GM18526 (cell line): Measurements from ENCODE around the gene LRRC73.

Experiments used
- POLR2A ChIP-seq: IDR thresholded peaks from 3 replicates; pipeline ENCODE4 v1.6.1; 2011; ENCODE audit not compliant: insufficient read length; ENCODE audit errors: extremely low read depth

The LRRC73 gene

DNA sequence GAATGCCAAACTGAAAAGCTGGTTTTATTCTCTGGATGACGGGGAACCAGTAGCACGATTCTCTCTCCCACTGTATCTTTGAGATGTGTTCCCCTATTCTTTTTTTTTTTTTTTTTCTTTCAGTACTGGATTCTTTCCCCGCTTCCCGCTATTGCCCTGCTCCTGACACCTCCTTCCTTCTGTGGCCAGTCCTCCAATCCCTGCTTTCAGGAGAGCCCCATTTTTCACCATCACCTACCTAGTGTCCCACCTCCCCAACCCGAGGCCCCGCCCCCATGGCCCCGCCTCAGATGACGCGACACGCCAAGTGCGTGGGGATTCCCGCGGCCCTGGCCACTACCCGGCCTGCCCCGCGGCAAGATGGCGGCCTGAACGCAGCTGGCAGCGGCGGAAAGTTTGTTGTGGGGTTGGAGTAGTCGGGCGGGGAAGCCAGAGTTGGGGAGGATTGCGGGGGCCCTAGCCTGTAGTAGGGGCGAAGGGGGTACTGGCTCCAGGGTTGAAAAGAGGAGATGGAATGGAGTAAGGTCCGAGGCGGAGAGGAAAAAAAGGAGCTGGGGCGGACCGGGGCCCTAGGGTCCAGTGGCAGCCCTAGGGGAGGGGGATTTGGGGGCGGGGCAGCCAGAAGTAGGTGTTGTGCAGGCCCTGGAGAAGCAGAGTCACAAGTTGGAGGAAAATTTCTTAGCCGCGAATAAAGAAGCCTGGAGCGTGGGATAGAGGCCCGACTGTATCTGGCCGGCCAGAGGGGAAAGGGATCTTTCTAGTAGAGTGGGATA lies 32.7 kb downstream of the LRRC73 start, which contains the start of gene TJAP1:
Gene TJAP1, plus strand, starts transcription at position 336 of the 773 bp plus-strand sequence. CDS start 21,432 bp downstream, outside the sequence.
- TF ChIP-seq POLR2A, result peak; percentile 88

DNA sequence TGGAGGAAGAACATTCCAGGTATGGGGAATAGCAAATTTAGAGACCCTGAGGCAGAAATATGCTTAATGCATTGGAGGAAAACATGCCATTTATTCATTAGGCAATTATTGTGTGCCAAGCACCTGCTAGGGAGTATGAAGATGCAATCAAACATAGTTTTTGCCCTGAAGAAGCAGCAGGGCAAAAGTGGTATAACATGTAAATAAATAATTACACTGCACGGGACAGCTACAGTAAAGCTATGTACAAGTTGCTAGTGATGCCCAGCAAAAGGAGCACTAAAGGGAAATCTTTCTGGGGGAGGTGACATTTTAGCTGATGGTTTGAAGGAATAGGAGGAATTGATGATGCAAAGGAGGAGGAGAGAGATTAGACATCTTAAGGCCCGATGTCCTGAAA lies 33.4 kb downstream of the LRRC73 start:
- TF ChIP-seq POLR2A, result no peak

GRCh38 chr6:43475516-43475915 lies 34.6 kb downstream of the LRRC73 start:
- TF ChIP-seq POLR2A, result no peak

- TF ChIP-seq POLR2A, result no peak
These were observed 37.6 kb downstream of the LRRC73 start for GRCh38 chr6:43472515-43472914.

DNA sequence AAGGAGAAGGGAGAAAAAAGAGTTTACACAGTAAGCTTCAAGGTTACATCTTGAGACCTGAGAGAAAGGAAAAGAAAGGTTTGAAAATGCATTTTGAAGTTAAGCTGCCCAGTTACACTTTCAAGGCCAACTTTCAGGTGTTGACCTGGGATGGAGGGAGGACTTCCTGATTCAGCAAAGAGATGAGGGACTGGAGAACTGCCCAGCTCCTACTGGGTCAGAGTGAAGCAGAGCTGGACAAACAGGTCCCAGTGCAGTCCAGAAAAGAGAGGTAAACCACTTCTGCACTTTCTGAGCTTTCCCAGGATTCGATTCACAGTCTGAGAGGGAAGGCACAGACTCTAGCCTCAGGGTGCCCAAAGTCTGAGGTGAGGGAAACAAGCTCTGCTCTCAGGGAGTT lies 38.7 kb downstream of the LRRC73 start:
- no peak for TF ChIP-seq POLR2A

DNA sequence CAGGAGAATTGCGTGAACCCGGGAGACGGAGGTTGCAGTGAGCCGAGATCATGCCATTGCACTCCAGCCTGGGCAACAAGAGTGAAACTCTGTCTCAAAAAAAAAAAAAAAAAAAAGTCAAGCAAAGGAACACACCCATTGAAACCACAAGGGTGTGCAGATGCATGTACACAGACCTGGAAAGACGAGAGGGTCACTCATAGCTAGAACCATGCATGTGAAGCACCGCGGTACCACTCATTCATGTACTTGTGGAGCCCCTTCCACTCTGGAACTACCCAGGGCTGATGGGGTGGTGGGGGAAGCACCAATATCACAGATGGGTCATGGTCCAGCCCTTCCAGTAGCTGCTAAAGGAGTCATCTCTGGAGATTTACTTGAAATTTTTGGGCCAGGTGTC lies 40.2 kb downstream of the LRRC73 start:
- no peak for TF ChIP-seq POLR2A

- TF ChIP-seq POLR2A, result no peak
These were observed 41.1 kb downstream of the LRRC73 start for GRCh38 chr6:43468748-43469681.

DNA sequence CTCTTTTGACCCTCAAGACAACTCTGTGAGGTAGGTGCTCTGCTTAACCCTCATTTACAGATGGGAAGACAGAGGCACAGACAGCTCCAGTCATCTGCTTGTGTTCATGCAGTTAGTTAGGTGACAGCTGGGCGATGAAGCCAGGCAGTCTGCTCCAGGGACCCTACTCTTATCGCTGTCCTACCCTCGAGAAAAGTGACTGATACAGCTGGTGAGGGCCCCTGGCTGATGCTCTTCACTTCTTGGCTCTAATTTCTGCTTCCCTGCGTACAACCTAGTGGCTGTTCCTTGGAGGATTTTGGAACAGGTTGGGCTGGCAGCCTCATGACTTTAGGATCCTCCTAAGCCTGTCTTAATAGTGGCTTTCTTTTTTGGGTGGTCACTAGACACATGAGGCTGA lies 41.9 kb downstream of the LRRC73 start:
- no peak for TF ChIP-seq POLR2A

DNA sequence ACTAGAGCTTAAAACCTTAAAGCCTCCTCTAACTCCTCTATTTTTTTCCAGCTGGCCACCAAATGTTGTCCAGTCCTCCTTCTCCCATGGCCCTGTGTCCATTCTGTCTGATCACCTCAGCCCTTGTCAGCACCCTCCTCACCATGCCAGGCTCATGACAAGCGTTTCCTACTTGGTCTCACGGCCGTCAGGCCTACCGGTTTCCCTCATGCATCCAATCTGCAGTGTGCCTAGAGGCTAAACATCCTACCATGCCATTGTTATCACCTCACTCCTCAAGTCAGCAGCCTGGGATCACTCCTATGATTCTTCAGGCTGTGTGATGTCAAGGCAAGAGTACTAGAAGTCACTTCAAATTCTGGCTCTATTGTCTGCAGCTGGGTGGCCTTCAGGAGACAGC lies 42.4 kb downstream of the LRRC73 start:
- TF ChIP-seq POLR2A, result no peak

DNA sequence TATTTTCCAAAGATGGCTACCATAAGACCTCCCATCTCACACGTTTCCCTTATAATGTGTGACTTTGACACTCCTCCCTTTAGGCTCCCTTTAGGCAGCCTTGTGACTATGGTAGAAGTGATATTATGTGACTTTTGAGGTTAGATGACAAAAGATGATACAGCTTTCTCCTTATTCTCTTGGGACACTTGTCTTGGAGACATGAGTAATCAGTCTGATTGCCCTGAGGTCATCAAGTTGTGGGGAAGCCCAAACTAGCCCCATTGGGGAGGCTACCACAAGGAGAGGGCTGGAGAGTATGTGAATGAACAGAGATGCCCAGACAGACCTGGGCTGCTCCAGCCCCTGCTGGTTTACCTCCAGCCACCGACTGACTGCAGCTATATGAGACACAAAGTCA lies 44.2 kb downstream of the LRRC73 start:
- TF ChIP-seq POLR2A, result no peak

- no peak for TF ChIP-seq POLR2A
These were observed 45.8 kb downstream of the LRRC73 start for GRCh38 chr6:43464337-43464736.

- TF ChIP-seq POLR2A, result no peak
These were observed 48.2 kb downstream of the LRRC73 start for GRCh38 chr6:43461936-43462335.

DNA sequence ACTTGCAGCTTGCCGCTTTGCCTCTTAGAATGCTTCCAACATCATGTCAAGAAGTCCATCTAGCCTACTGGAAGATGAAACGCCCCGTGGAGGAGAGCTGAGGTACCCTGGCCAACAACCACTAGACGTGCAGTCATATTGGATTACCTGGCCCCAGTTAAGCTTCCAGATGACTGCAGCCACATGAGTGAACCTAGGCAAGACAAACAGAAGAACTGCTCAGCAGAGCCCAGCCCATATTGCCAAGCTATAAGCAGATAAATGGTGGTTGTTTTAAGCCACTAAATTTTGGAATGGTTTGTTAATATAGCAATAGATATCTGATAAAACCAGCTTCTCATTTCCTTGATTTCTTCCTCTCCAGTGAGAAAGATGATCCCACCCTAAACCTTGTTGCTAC lies 50.1 kb downstream of the LRRC73 start:
- TF ChIP-seq POLR2A, result no peak

GRCh38 chr6:43459535-43459934 lies 50.6 kb downstream of the LRRC73 start:
- no peak for TF ChIP-seq POLR2A

- no peak for TF ChIP-seq POLR2A
These were observed 52.5 kb downstream of the LRRC73 start for GRCh38 chr6:43457643-43458042.
